ENCODE data around the gene RNF2. TPM values are rescaled to one million over a fixed set of nuclear protein-coding genes. Genes with fewer than 3 reads are reported as not detected.
A peak's percentile ranks its signal among the peaks of the same experiment; 100 is the strongest.
"Not testable (repeated sequence)": the region's sequence is repeated elsewhere in the genome, so short reads cannot be mapped to it uniquely, and the experiment has no call there.

The RNF2 gene
- total RNA-seq = 4.0 TPM

- intact Hi-C loops (cut with DNase I) = loop anchor here (2.0 to 5.0 kb wide), 3 partner anchors 112 to 290 kb away; partner anchors contain the start of genes EDEM3, SWT1 and TRMT1L
- H3K4me3 ChIP-seq = peak within 1 kb of the TSS; percentile 73 to 87
- DNase-seq (ENCODE audit: low spot score in 2 of 2) = peak; percentile 41 to 88
- H3K4me1 ChIP-seq = peaks cover 0 to 18% of the 10 kb centered on the region in 2 donors
- H3K27me3 ChIP-seq = no peaks in the 10 kb centered on the region
- peak within 1 kb of the TSS; percentile 82 to 88 for H3K27ac ChIP-seq
- H3K36me3 ChIP-seq = no peaks in the 10 kb centered on the region
- no peaks in the 10 kb centered on the region for H3K9me3 ChIP-seq
- TF ChIP-seq, protein P1, sequence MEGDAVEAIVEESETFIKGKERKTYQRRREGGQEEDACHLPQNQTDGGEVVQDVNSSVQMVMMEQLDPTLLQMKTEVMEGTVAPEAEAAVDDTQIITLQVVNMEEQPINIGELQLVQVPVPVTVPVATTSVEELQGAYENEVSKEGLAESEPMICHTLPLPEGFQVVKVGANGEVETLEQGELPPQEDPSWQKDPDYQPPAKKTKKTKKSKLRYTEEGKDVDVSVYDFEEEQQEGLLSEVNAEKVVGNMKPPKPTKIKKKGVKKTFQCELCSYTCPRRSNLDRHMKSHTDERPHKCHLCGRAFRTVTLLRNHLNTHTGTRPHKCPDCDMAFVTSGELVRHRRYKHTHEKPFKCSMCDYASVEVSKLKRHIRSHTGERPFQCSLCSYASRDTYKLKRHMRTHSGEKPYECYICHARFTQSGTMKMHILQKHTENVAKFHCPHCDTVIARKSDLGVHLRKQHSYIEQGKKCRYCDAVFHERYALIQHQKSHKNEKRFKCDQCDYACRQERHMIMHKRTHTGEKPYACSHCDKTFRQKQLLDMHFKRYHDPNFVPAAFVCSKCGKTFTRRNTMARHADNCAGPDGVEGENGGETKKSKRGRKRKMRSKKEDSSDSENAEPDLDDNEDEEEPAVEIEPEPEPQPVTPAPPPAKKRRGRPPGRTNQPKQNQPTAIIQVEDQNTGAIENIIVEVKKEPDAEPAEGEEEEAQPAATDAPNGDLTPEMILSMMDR (IDR thresholded peaks at IDR 0.05) = no peak
Observed at GRCh38 chr1:185044981-185045813, at the start of gene RNF2. TSS of gene RNF2 (plus strand) at chr1:185045558. CDS start at chr1:185087554, 41,996 bp downstream.

DNA sequence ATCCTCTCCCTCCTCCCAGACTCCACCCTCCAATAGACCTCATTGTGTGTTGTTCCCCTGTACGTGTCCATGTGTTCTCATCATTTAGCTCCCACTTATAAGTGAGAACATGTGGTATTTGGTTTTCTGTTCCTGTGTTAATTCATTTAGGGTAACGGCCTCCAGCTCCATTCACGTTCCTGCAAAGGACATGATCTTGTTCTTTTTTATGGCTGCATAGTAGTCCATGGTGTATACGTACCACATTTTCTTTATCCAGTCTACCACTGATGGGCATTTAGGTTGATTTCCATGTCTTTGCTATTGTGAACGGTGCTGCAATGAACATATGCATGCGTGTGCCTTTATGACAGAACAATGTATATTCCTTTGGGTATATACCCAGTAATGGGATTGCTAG is 45.4 kb upstream of the RNF2 start:
- H3K4me1 ChIP-seq; intact Hi-C loops (cut with DNase I): not testable (repeated sequence)

DNA sequence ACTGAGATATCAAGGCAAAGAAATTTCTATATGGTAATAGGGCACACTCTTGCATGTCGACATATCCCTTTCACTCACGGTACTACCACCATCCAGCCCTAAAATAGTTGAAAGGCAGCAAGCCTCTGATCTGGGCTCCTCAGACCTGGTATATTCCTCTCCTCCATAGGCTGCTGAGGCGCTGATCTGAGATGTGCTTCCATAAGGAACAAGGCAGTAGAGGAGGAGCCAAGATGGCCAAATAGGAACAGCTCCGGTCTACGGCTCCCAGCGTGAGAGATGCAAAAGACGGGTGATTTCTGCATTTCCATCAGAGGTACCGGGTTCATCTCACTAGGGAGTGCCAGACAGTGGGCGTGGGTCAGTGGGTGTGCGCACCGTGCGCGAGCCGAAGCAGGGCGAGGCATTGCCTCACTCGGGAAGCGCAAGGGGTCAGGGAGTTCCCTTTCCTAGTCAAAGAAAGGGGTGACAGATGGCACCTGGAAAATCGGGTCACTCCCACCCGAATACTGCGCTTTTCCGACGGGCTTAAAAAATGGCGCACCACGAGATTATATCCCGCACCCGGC is 44.0 kb upstream of the RNF2 start:
- intact Hi-C loops (cut with DNase I); DNase-seq (ENCODE audit: low spot score in 2 of 2); H3K27ac ChIP-seq; H3K4me3 ChIP-seq; H3K9me3 ChIP-seq; H3K4me1 ChIP-seq; H3K27me3 ChIP-seq; H3K36me3 ChIP-seq: not testable (repeated sequence)

More for the DNA sequence above, 45.4 kb upstream of the RNF2 start:
- H3K27me3 ChIP-seq; H3K9me3 ChIP-seq; H3K36me3 ChIP-seq; H3K27ac ChIP-seq; H3K4me3 ChIP-seq; DNase-seq (ENCODE audit: low spot score in 2 of 2): not testable (repeated sequence)

GRCh38 chr1:185008838-185009237 is 36.5 kb upstream of the RNF2 start:
- DNase-seq (ENCODE audit: low spot score in 2 of 2) = no peak
- H3K36me3 ChIP-seq = no peaks in the 10 kb centered on the region
- no peaks in the 10 kb centered on the region for H3K4me1 ChIP-seq
- TF ChIP-seq, protein P1 (IDR thresholded peaks at IDR 0.05) = no peak
- intact Hi-C loops (cut with DNase I) = no loop called here
- no peaks in the 10 kb centered on the region for H3K27me3 ChIP-seq
- H3K9me3 ChIP-seq = no peaks in the 10 kb centered on the region
- H3K4me3 ChIP-seq = no peak overlapping the region
- H3K27ac ChIP-seq = no peak overlapping the region

- Histone ChIP-seq H3K9me3 (no peaks in the 10 kb centered on the region), H3K27me3 (no peaks in the 10 kb centered on the region), H3K36me3 (no peaks in the 10 kb centered on the region), H3K4me3 (no peak overlapping the region), H3K4me1 (no peaks in the 10 kb centered on the region), H3K27ac (no peak overlapping the region)
- DNase-seq (ENCODE audit: low spot score in 2 of 2) = no peak
- TF ChIP-seq, protein P1 (IDR thresholded peaks at IDR 0.05) = no peak
- intact Hi-C loops (cut with DNase I) = no loop called here
Observed at GRCh38 chr1:185010361-185010760, 35.0 kb upstream of the RNF2 start.

- Histone ChIP-seq H3K36me3 (no peaks in the 10 kb centered on the region), H3K27me3 (no peaks in the 10 kb centered on the region), H3K9me3 (no peaks in the 10 kb centered on the region), H3K4me3 (no peak overlapping the region), H3K27ac (no peak overlapping the region), H3K4me1 (no peaks in the 10 kb centered on the region)
- intact Hi-C loops (cut with DNase I) = no loop called here
- no peak for DNase-seq (ENCODE audit: low spot score in 2 of 2)
- TF ChIP-seq, protein P1 (IDR thresholded peaks at IDR 0.05) = no peak
Observed at GRCh38 chr1:185014941-185015340, 30.4 kb upstream of the RNF2 start.

Data from ascending aorta (tissue), 2 donors.